GM23338 (cell line): ENCODE data around the gene FAM13B. TPM values are rescaled to one million over a fixed set of nuclear protein-coding genes. Genes with fewer than 3 reads are reported as not detected.

ENCODE experiments used
- ATAC-seq: fragments of 200-7000 bp; cut with Tn5 transposase; 3 replicates; pipeline ENCODE4 v1.9.1; 2020
- DNase-seq: peaks from one replicate; pipeline ENCODE4 v3.0.0-alpha.2; 2015; ENCODE audit warnings: low spot score
- H2AFZ ChIP-seq: fragments of 200-600 bp; sonication (generic); 2 replicates; pipeline ENCODE4 v1.8.0; 2016; ENCODE audit warnings: antibody characterized with exemption, mild to moderate bottlenecking, moderate library complexity
- H3F3A ChIP-seq: fragments of 200-600 bp; sonication (generic); replicated peaks from 2 replicates; pipeline ENCODE4 v1.8.0; 2017; ENCODE audit warnings: antibody characterized with exemption, mixed run types, low read depth
- H3K27ac ChIP-seq: fragments of 200-600 bp; sonication (generic); 2 replicates; pipeline ENCODE4 v1.6.1; 2016; ENCODE audit warnings: low read depth
- H3K27me3 ChIP-seq: fragments of 200-600 bp; sonication (generic); 2 replicates; pipeline ENCODE4 v1.8.0; 2016; ENCODE audit warnings: mild to moderate bottlenecking, mixed run types, moderate library complexity; ENCODE audit not compliant: insufficient read depth
- H3K36me3 ChIP-seq: fragments of 200-600 bp; sonication (generic); 2 replicates; pipeline ENCODE4 v1.8.0; 2016; ENCODE audit warnings: mild to moderate bottlenecking; ENCODE audit not compliant: insufficient read depth
- H3K4me1 ChIP-seq: fragments of 200-600 bp; sonication (generic); 2 replicates; pipeline ENCODE4 v1.8.0; 2016; ENCODE audit warnings: mild to moderate bottlenecking, moderate library complexity; ENCODE audit not compliant: insufficient read depth
- H3K4me2 ChIP-seq: fragments of 200-600 bp; sonication (generic); 2 replicates; pipeline ENCODE4 v1.7.1; 2017; ENCODE audit warnings: mixed run types
- H3K4me3 ChIP-seq: fragments of 200-600 bp; sonication (generic); 2 replicates; pipeline ENCODE4 v1.6.1; 2016; ENCODE audit warnings: mixed run types
- H3K79me2 ChIP-seq: fragments of 200-600 bp; sonication (generic); replicated peaks from 2 replicates; pipeline ENCODE4 v1.8.0; 2017; ENCODE audit warnings: mild to moderate bottlenecking; ENCODE audit not compliant: insufficient read depth
- H3K9me2 ChIP-seq: fragments of 200-600 bp; sonication (generic); 2 replicates; pipeline ENCODE4 v1.8.0; 2017; ENCODE audit not compliant: insufficient read depth
- H4K20me1 ChIP-seq: fragments of 200-600 bp; sonication (generic); replicated peaks from 2 replicates; pipeline ENCODE4 v1.8.0; 2017; ENCODE audit warnings: mild to moderate bottlenecking; ENCODE audit not compliant: insufficient read depth
- H3K27ac Mint-ChIP-seq: 2 replicates; pipeline ENCODE4 v1.8.0; 2020; ENCODE audit warnings: inconsistent platforms, mild to moderate bottlenecking, moderate library complexity, mixed read lengths
- H3K27me3 Mint-ChIP-seq: 3 replicates; pipeline ENCODE4 v1.8.0; 2022; ENCODE audit warnings: low read depth, mild to moderate bottlenecking, moderate library complexity, mixed read lengths, inconsistent platforms; ENCODE audit not compliant: insufficient read depth, poor library complexity
- H3K36me3 Mint-ChIP-seq: 3 replicates; pipeline ENCODE4 v1.8.0; 2021; ENCODE audit warnings: low read depth, mild to moderate bottlenecking, inconsistent platforms, moderate library complexity, mixed read lengths
- H3K4me1 Mint-ChIP-seq: 3 replicates; pipeline ENCODE4 v1.8.0; 2020; ENCODE audit warnings: mild to moderate bottlenecking, inconsistent platforms, mixed read lengths
- H3K4me3 Mint-ChIP-seq: 3 replicates; pipeline ENCODE4 v1.8.0; 2021; ENCODE audit warnings: moderate library complexity, mild to moderate bottlenecking, inconsistent platforms, mixed read lengths
- H3K9me3 Mint-ChIP-seq: 3 replicates; pipeline ENCODE4 v1.8.0; 2020; ENCODE audit warnings: moderate library complexity, mild to moderate bottlenecking, inconsistent platforms, mixed read lengths
- CREB1 ChIP-seq: fragments of 250-450 bp; sonication (Bioruptor Pico); IDR thresholded peaks from 2 replicates; pipeline ENCODE4 v1.5.0; 2020; ENCODE audit warnings: low read depth, mild to moderate bottlenecking, moderate library complexity
- CTCF ChIP-seq, 2 experiments: fragments of 200-600 bp in 1 of 2; sonication (generic) in 1 of 2; conservative IDR thresholded peaks; 2 replicates each; pipeline versions ENCODE4 v1.5.1 to v1.6.1; 2016 to 2017; ENCODE audit warnings: antibody characterized with exemption in 2 of 2, low read depth in 2 of 2, mild to moderate bottlenecking in 2 of 2, moderate library complexity in 1 of 2
- ETS1 ChIP-seq: IDR thresholded peaks from 2 replicates; pipeline ENCODE4 v1.6.1; 2016; ENCODE audit warnings: antibody characterized with exemption
- EZH2 ChIP-seq: fragments of 200-600 bp; sonication (generic); IDR thresholded peaks from one replicate; pipeline ENCODE4 v1.8.0; 2017; ENCODE audit warnings: antibody characterized with exemption, mild to moderate bottlenecking, low read depth; ENCODE audit not compliant: unreplicated experiment
- EZH2phosphoT487 ChIP-seq: fragments of 200-600 bp; sonication (generic); IDR thresholded peaks from one replicate; pipeline ENCODE4 v1.8.1; 2018; ENCODE audit warnings: antibody characterized with exemption; ENCODE audit not compliant: unreplicated experiment
- JUNB ChIP-seq: IDR thresholded peaks from one replicate; pipeline ENCODE4 v1.6.1; 2016; ENCODE audit warnings: antibody characterized with exemption; ENCODE audit not compliant: unreplicated experiment
- NANOG ChIP-seq: IDR thresholded peaks from 2 replicates; pipeline ENCODE4 v1.6.1; 2016; ENCODE audit warnings: antibody characterized with exemption, borderline replicate concordance
- POLR2AphosphoS5 ChIP-seq: IDR thresholded peaks from 2 replicates; pipeline ENCODE4 v1.6.1; 2016; ENCODE audit warnings: antibody characterized with exemption, low read depth
- REST ChIP-seq: IDR thresholded peaks from one replicate; pipeline ENCODE4 v1.6.1; 2018; ENCODE audit warnings: antibody characterized with exemption; ENCODE audit not compliant: unreplicated experiment
- STAT1 ChIP-seq: IDR thresholded peaks from one replicate; pipeline ENCODE4 v1.6.1; 2016; ENCODE audit warnings: antibody characterized with exemption; ENCODE audit not compliant: unreplicated experiment
- ZNF114 ChIP-seq: fragments of 250-450 bp; sonication (Bioruptor Pico); IDR thresholded peaks from 2 replicates; pipeline ENCODE4 v1.5.0; 2020; ENCODE audit warnings: mild to moderate bottlenecking, moderate library complexity
- ZNF331 ChIP-seq: fragments of 250-450 bp; sonication (Bioruptor Pico); IDR thresholded peaks from 2 replicates; pipeline ENCODE4 v1.5.0; 2020; ENCODE audit warnings: low read depth, mild to moderate bottlenecking, moderate library complexity
- ZNF462 ChIP-seq: fragments of 250-450 bp; sonication (Bioruptor Pico); IDR thresholded peaks from 2 replicates; pipeline ENCODE4 v1.5.0; 2020; ENCODE audit warnings: mild to moderate bottlenecking, moderate library complexity
- polyA plus RNA-seq: library from polyadenylated mRNA; unstranded; fragments of >200 nt; fragmentation: Nextera tagmentation; extraction: Ambion mirVana; gene quantifications from 2 replicates; pipeline ENCODE4 v1.2.1, GENCODE V29; 2016
- total RNA-seq: library from RNA; depleted of rRNA; stranded (reverse); fragments of >200 nt; shearing (Covaris generic); gene quantifications from 2 replicates; pipeline ENCODE4 v1.2.3, GENCODE V29; 2014

The FAM13B gene
- total and polyA plus RNA-seq, 2 experiments from 2014 or later: 12.9 to 30.2 TPM

- TF ChIP-seq STAT1: no peak
- no peak for TF ChIP-seq ZNF331 (CRISPR knock-in tag)
- no peak for TF ChIP-seq CREB1 (CRISPR knock-in tag)
- no peak for TF ChIP-seq ZNF114 (CRISPR knock-in tag)
- TF ChIP-seq EZH2: no peak
- no peak for TF ChIP-seq POLR2AphosphoS5
These were observed 99.4 kb downstream of the FAM13B start (continued) for GRCh38 chr5:137933491-137933911.

GRCh38 chr5:137932800-137933199, 100.1 kb downstream of the FAM13B start:
- Histone ChIP-seq H3K27me3 (no peaks in the 10 kb centered on the region), H3K4me1 (no peaks in the 10 kb centered on the region), H3K4me2 (no peak overlapping the region), H3F3A (no peaks in the 10 kb centered on the region), H2AFZ (no peak overlapping the region), H3K9me2 (no peaks in the 10 kb centered on the region), H4K20me1 (no peaks in the 10 kb centered on the region), H3K4me3 (no peak overlapping the region), H3K27ac (no peak overlapping the region), H3K79me2 (no peaks in the 10 kb centered on the region), H3K36me3 (no peaks in the 10 kb centered on the region)
- ATAC-seq (no peak), DNase-seq (no peak)
- Mint-ChIP-seq H3K4me3 (no peak overlapping the region), H3K27ac (no peak overlapping the region), H3K27me3 (peaks cover 3% of the 10 kb centered on the region), H3K36me3 (peaks cover 3% of the 10 kb centered on the region; the same call in 2 of the 3 replicates), H3K9me3 (no peaks in the 10 kb centered on the region), H3K4me1 (no peaks in the 10 kb centered on the region)
- TF ChIP-seq EZH2phosphoT487: no peak
- TF ChIP-seq CTCF (conservative IDR thresholded peaks at IDR 0.05; ENCODE audit: low read depth in 2 of 2): no peak
- TF ChIP-seq ZNF462 (CRISPR knock-in tag): no peak
- TF ChIP-seq ETS1: no peak
- TF ChIP-seq POLR2AphosphoS5: no peak
- TF ChIP-seq ZNF114 (CRISPR knock-in tag): no peak
- no peak for TF ChIP-seq JUNB
- no peak for TF ChIP-seq CREB1 (CRISPR knock-in tag)
- TF ChIP-seq NANOG: no peak
- TF ChIP-seq STAT1: no peak
- no peak for TF ChIP-seq REST
